ENCODE measurements around the gene PSPN.
A peak's percentile ranks its signal among the peaks of the same experiment; 100 is the strongest.
"Not testable (repeated sequence)": the region's sequence is repeated elsewhere in the genome, so short reads cannot be mapped to it uniquely, and the experiment has no call there.

The PSPN gene

DNA sequence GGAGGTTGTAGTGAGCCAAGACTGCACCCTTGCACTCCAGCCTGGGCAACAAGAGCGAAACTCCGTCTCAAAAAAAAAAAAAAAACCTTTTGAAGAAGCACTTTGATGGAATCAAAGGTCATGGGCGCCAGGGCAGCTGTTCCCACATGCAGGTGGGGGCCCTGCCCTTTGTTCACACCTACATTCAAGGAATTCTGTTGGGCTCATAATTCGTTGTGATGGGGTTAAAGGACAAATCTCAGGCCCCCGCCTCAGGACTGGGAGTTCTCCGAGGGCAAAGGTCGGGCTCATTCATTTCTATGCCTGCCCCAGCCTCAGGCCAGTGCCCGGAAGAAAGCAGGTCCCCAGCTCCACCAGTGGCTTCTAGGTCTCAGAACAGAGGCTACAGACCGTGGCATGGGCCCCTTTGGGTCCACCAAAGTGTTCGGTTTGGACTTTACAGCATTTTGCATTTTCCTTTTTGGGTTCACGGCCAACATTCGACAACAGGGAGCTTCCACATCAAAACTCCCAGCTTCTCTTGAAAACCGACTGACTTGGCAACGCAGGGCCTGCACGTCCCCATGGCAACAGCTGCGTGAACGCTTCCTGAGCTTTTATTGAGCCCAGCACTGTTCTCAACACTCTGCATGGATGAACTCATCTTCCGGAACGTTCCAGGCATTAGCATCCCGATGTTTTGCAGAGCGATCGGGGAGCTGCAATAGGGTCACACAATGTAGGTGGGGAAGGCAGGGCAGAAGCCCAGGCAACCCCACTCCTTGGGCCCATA lies 27.3 kb upstream of the PSPN start:
- DNase-seq (ENCODE audit: low spot score): peak; percentile 82

- no peak for DNase-seq (ENCODE audit: low spot score)
Observed at GRCh38 chr19:6402058-6402457, 26.3 kb upstream of the PSPN start.

DNA sequence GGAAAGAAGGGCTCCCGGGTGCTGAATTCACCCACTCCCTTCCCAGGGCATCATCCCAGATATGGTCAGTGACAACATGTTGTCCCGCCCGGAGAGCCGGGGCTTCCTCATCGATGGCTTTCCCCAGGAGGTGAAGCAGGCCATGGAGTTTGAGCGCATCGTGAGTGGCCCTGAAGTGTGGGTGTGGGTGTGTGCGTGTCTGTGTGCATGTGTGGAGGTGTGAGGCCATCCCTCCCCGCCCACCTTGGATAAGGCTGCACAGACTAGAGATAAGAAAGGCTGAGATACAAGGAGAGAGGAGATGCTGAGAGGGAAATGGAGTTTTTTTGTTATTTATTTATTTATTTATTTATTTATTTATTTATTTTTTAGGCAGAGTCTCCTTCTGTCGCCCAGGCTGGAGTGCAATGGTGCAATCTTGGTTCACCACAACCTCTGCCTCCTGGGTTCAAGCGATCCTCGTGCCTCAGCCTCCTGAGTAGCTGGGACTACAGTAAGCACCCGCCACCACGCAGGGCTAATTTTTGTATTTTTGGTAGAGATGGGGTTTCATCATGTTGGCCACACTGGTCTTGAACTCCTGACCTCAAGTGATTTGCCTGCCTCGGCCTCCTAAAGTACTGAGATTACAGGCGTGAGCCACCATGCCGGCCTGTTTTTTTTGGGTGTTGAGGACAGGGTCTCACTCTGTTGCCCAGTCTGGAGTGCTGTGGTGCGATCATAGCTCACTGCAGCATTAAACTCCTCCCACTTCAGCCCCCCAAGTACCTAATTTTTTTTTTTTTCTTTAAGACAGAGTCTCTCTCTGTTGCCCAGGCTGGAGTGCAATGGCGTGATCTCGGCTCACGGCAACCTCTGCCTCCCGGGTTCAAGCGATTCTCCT lies 24.6 kb upstream of the PSPN start:
- not testable (repeated sequence) for DNase-seq (ENCODE audit: low spot score)

DNA sequence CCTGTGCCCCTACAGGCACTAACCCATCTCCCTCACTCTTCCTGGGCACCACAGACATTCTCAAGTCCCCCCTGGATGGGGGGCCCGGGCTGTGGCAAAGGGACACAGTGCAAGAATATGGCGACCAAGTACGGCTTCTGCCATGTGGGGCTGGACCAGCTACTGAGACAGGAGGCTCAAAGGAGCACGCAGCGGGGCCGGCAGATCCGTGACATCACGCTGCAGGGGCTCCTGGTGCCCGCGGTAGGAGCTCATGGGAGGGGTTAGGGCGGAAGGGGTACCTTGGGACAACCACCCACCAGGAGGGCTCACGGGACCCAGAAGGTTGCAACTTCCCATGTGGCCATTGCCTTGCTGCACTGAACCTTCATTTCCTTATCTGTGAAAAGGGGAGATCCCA lies 20.6 kb upstream of the PSPN start:
- DNase-seq (ENCODE audit: low spot score): no peak

DNA sequence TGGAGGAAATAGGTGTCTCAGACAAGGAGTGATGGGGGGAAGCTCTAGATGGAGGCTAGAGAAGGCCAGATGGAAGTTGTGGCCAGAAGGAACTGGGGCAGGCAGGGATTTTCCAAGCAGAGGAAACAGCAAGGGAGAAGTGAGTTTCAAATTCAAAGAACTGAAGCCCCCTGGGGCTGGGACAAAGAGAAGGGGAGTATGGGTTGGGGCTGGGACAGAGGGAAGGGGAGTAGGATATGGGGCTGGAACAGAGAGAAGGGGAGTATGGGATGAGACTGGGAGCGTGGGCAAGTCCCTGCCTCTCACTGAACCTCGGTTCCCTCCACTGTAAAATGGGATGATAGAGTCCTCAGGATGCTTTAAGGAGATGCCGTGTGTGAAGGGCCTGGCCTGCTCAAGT lies 19.1 kb upstream of the PSPN start:
- no peak for DNase-seq (ENCODE audit: low spot score)

DNA sequence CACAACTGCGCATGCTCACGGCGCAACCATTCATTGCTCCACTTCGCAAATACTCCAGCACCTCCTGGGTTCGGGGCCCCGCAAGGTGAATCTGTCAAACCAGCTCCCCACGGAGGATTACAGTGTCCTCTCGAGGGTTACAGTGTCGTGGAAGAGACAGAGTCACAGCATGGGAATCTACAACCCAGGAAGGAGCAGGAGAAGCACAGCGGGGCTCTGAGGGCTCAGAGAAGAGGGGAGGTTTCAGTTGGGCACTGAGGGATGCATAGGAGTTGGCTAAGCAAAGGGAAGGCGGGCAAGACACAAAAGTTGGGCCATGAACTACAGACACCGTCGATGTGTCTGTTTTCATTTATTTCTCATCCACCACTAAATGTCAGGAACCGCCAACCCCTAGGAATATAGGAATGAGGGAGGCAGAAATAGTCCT lies 18.3 kb upstream of the PSPN start:
- no peak for DNase-seq (ENCODE audit: low spot score)

GRCh38 chr19:6393074-6393982 lies 17.6 kb upstream of the PSPN start, which contains the start of gene GTF2F1:
TSS of gene GTF2F1 (minus strand) at chr19:6393164. CDS start at chr19:6392995, 169 bp downstream.
- DNase-seq (ENCODE audit: low spot score): peak; percentile 97

- DNase-seq (ENCODE audit: low spot score): no peak
Observed at GRCh38 chr19:6392221-6393073, 16.7 kb upstream of the PSPN start.

DNA sequence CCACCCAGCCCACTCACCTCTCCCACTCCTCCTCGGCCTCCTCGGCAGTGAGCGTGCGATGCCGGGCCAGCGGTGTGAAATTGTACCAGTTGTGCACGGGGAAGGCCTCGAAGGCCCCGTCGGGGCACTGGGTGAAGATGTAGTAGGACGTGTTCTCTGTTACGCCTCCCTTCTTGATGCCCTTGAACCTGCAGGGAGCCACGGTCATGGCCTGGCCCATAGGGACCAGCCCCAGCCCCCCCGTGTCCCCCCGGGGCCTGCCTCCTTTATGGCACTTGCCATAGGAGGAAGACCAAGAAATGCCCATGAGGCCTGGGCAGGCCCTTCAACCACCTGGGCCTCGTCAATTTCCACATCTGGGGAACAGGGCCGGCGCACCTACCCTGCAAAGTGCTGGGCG lies 11.6 kb upstream of the PSPN start:
- DNase-seq (ENCODE audit: low spot score): no peak

GRCh38 chr19:6384381-6384780 lies 8.6 kb upstream of the PSPN start:
- DNase-seq (ENCODE audit: low spot score): no peak

GRCh38 chr19:6383188-6383587 lies 7.5 kb upstream of the PSPN start:
- DNase-seq (ENCODE audit: low spot score): no peak

DNA sequence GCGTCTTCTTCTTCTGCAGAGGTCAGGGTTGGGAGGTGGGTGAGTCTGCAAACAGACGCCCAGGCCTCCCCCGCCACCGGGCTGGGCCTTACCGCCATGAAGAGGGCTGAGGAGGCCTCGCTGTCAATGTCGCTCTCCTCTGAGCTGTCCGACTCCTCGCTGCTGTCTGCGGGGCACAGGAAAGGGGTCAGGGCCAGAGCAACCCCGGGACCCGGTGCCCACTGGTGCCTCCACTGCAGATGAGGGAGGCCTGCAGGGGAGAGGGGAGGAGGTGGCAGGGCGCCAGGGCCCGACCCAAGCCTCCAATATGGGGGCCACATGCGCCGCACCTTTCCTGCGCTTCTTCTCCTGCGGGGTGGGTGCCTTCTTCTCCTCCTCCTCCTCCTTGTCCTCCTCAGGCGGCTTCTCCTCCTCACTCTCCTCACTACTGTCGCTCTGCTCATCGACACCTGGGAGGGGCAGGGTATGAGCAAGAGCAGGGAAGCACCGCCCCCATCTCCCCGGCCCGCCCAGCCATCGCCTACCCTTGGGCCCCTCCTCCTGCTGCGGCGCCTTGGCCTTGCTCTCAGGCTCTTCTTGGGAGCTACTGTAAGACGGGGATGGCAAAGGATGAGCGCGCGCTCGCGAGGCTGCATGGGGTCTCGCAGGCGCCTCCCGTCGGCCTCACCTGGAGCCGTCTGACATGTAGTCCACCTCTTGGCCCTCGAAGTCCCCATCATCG lies 5.5 kb upstream of the PSPN start:
- peak; percentile 61 for DNase-seq (ENCODE audit: low spot score)

- no peak for DNase-seq (ENCODE audit: low spot score)
Observed at GRCh38 chr19:6379744-6380143, 4.0 kb upstream of the PSPN start.

GRCh38 chr19:6378486-6378885 lies 2.8 kb upstream of the PSPN start:
- DNase-seq (ENCODE audit: low spot score): no peak

GRCh38 chr19:6378041-6378440 lies 2.3 kb upstream of the PSPN start:
- no peak for DNase-seq (ENCODE audit: low spot score)

DNA sequence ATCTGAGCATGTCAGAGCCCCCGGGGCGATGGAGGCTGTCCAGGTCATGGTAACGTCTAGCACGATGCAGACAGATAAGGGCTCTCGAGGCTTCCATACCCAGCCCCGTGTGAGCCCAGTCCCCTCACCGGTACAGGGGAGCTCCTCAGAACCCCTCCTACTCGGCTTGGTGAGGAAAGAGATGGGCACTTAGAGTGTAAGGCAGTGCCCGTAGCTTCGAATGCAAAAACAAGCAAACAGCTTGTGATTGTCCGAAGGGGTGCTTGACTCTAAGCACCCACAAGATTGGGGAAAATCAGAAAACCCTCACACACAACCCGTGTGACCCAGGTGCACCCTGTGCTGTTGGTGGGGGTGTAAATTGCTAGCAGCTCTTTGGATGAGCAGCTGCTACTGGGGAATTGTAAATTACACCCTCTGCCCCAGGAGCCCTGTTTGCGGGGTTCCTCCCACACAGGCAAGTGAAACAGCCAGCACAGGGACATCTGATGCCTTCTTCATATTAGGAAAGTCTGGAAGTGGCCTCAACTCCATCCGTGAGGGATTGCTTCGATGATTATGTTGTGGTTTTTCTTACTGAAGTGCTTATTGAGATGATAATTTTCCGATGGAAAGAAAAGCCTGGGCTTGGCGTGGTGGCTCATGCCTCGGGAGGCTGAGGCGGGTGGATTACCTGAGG lies 918 bp upstream of the PSPN start:
- no peak for DNase-seq (ENCODE audit: low spot score)

DNA sequence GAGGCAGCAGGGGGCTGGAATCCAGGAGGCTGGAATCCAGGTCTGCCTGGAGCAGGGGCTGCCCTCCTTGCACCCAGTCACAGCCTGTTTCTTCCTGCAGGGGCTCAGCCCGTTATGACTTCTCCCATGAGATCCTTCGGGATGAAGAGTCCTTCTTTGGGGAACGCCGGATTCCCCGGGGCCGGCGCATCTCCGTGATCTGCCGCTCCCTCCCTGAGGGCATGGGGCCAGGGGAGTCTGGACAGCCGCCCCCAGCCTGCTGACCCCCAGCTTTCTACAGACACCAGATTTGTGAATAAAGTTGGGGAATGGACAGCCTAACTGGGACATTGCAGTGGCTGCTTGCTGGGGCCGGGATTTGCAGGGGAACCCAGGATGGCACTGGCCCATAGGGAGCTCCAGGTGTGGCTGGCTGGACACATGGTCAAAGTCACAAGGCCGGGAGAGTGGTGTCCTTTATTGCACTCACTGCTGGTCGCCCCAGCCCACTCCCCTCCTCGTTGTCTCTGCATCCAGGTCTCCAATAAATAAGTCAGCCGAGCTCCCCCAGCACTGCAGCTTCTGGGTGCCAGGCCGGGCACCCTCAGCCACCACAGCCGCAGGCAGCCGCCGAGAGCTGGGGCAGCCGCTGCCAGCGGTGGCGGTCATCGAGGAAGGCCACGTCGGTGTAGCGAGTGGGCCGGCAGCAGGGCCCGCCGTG lies 872 bp downstream of the PSPN start:
- DNase-seq (ENCODE audit: low spot score): no peak

DNA sequence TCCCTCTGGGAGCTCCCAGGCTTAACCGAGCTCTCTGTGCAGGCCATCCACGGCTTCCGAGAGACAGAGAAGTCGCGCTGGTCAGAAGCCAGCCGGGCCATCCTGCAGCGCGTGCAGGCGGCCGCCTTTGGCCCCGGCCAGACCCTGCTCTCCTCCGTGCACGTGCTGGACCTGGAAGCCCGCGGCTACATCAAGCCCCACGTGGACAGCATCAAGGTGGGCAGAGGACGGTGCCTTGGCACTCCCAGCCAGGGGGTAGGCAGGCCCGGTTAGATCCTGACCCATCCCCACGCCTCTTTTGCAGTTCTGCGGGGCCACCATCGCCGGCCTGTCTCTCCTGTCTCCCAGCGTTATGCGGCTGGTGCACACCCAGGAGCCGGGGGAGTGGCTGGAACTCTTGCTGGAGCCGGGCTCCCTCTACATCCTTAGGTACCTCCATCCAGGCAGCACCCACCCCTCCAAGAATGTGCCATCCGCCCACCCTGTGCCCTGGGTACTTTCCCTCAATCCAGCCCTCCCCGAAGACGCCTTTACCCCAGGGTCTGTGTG lies 1.5 kb downstream of the PSPN start:
- DNase-seq (ENCODE audit: low spot score): no peak

GRCh38 chr19:6373813-6374108 lies 2.0 kb downstream of the PSPN start:
- no peak for DNase-seq (ENCODE audit: low spot score)
